NCI-H128 (cell line): ENCODE results near the gene GCA.
A peak's percentile ranks its signal among the peaks of the same experiment; 100 is the strongest.

ENCODE experiments used
- DNase-seq: peaks from one replicate; lab custom pipeline; 2025; ENCODE audit not compliant: unreplicated experiment; lab: John Stamatoyannopoulos, UW

GCA gene, protein sequence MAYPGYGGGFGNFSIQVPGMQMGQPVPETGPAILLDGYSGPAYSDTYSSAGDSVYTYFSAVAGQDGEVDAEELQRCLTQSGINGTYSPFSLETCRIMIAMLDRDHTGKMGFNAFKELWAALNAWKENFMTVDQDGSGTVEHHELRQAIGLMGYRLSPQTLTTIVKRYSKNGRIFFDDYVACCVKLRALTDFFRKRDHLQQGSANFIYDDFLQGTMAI

DNA sequence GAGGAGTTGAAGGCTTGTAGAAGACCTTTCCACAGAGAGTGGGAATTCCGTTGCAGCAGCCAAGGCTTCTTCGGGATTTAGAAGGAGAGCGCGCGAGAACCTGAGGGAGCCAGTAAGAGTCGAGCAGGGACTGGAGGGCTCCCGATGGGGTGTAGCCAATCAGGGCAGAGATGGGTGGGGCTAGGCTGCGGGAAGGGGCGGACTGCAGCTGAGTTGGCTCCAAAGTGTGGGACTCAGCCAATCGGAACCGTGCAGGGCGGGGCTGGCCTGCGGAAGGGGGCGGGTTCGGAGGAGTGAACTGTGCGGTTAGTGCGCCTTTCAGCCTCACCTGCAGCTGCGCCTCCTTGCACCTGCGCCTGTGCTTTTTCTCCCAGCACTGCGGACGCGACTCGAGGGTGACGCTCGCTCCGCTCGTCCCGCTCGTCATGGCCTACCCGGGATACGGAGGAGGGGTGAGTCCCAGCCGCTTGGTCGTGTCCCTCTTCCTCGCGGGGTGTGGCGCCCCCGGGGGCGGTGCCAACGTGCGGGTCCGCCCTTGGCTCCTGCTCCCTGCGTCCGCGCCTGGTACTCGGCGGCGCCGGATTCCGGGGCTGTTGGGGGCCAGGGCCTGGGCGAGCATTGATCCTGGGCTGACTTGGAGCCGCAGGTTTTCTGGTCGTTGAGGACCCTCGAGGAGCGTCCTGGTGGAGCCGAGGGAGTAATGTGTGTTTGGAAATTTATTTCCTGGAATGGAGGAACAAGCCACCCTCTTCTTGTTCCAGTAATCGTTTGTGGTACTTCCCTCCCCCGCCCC, at the start of gene GCA:
Gene GCA (plus strand): TSS at position 309 of the 793 bp plus-strand sequence. CDS start 117 bp downstream, at position 426.
- DNase-seq = peak; percentile 60

DNA sequence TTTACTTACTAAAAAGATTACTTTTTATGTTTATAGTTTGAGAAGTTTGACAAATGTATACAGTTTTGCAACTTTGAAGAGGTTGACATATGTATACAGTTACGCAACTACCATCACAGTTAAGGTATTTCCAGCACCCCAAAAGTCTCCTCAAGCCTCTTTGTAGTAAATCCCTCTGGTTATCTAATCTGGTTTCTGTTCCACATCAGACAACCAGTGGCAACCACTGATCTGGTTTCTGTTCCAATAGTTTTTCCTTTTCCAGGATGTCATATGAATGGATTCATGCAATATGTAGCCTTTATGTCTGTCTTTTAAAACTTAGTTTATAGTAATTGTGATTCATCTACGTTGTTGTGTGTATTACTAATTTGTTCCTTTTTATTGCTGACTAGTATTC, 48.9 kb upstream of the GCA start:
- DNase-seq = no peak

- DNase-seq = peak; percentile 36
These were observed 45.9 kb upstream of the GCA start for GRCh38 chr2:162297925-162298552.

DNA sequence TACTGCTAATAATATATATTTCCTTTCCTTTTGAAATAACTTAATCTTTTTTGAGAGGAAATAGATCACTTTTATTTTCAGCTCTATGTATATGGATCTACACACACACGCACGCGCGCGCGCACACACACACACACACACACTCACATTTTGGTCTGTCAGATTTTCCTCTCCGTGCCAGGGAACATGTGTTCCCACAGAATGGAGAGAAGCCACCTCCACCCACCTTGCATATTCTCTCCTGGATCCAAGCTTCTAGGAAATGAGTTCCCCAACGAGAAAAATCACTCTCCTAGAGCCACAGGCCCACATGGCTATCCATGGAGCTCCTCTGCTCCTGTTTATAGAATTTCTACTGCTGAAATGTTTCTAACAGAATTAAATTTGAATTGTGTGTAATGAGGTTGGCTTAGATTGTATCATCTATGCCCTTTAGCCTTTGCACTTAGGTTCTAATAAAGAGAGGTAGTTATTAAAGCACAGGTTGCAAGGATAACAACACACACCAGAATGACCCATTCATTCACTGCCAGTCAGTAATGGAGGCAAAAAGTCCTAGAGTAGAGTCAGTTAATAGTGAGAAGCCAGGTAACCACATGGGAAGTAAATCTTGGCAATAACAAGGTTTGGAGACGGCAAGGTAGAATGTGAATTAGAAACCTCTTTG, 45.1 kb upstream of the GCA start:
- DNase-seq = no peak

GRCh38 chr2:162300266-162300665, 43.7 kb upstream of the GCA start:
- DNase-seq = no peak

DNA sequence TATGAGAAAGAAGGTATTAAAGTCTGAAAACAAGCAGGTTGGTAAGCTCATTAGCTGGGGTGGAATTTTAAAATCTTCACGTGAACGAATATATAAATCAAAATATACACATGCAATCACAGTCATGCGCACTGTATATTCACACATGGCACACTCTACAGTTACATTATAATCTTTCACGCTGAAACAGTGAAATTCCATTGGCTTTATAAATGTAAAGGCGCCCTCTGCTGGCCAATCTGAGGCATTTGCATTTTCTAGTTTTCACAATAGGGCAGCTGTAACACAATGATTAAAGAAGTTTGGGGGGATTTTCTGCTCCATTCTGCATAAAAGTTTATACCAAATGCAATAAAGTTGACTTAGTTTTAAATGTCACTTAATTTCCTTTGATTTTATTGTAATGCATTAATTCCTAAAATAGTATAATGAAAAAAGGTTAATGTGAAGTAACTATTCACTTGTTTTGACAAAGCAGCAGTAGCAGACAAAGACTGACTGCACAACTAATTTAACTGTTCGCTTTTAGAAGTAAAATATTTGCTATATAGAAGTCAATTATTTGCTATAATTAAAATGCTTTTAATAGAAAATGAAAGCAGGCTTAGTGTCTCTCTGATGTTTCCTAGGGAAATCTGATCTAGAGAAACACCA, 42.7 kb upstream of the GCA start:
- DNase-seq = no peak

- DNase-seq = no peak
These were observed 42.1 kb upstream of the GCA start for GRCh38 chr2:162301877-162302276.

- DNase-seq = no peak
These were observed 38.0 kb upstream of the GCA start for GRCh38 chr2:162305901-162306300.

GRCh38 chr2:162308747-162309503, 35.0 kb upstream of the GCA start:
- DNase-seq = no peak

DNA sequence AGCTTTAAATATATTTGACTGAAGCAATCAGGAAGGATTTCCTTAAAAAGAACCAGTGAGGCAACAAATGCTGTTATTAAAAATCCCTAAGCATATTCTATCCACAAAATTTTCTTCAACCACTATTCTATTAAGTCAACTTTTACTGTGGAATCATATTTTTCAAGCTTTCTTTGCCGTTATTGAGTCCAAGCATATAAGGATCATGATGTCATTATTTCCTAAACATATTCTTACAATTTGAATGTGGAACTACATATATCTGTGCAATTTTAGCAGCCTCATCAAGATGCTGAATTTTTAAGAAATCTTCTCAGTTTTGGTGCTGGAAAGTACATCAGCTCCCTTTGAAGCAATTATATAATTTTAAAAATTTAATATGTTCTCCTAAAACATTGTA, 31.1 kb upstream of the GCA start:
- DNase-seq = no peak

DNA sequence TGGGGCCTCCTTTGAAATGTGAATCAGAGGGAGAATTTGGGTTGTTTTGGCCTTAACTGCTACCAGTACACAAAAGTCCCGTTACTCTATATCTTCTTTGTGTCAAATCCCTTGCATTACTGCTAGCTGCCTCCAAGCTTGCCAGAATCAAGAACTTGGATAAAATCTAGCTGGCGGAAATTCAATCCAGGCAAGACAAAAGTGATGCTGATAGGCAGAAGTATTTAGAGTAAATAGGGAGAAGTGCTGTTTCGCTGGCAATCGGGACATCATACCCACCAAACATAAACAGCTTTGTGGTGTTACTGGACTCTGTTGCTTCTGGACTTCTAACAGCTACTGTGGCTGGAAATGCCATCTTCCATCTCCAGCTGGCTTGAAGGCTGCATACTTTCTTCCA, 28.0 kb upstream of the GCA start:
- no peak for DNase-seq

DNA sequence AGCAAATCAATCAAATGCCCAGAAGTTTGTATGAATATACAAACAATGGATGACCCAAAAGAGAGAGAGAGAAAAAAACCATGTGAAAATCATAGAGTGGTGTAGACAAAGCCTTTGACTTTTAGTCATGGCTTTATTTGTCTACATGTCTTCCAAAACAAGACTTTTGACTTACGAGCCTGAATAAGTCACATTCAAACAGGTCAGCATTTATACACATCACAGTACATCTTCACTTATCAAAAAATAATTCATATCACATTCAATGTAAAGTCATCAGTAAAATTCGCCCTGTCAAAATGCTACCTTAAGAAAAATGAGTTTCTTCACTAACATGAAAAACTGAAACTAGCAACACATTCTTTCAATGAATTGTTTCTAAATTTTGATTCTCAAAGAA, 27.3 kb upstream of the GCA start:
- no peak for DNase-seq

- no peak for DNase-seq
These were observed 26.7 kb upstream of the GCA start for GRCh38 chr2:162317058-162317742.

- DNase-seq = no peak
These were observed 26.0 kb upstream of the GCA start for GRCh38 chr2:162317861-162318327.

GRCh38 chr2:162318328-162319180, 25.4 kb upstream of the GCA start, which contains the start of gene IFIH1:
Gene IFIH1, minus strand, starts transcription at chr2:162318684. Its CDS starts 377 bp downstream, at chr2:162318307.
- DNase-seq = peak; percentile 29

- no peak for DNase-seq
These were observed 22.9 kb upstream of the GCA start for GRCh38 chr2:162320864-162321517.

- DNase-seq = no peak
These were observed 19.0 kb upstream of the GCA start for GRCh38 chr2:162324953-162325352.

DNA sequence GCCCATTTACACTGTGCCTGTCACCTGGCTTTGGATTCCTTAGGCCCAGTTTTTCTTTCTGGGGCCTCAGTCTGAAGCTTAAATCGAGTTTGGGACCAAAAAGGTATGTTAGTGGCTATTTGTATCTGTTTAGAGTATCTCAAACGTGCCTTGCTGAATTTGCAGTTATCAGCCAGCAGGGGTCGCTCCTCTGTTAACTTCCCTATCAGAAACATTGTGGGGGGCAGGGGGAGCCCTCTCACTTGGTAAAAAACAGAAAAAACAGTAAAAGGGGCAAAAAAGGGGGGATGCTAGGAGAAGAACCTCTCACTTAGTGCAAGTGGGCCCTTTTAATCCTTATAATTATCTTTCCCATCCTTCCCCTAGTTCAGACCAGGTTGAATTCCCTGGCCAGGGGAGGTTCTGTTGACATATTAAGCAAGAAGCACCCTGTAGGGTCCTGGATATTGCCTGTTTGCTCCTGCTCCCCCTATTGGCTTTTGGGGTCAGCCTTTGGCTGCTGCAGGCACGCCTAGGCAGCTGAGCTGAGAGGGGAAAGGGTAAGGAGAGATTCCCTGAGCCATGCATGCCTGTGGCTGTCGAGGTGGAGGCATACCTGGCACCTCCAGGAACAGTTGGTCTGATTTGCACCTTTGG, 16.7 kb upstream of the GCA start:
- no peak for DNase-seq
